Ectodermal cell (in vitro differentiated cells): ENCODE data around the gene CACNA1B.

ENCODE experiments used
- H3K27ac ChIP-seq: 2 replicates; pipeline ENCODE4 v1.7.0; 2013; ENCODE audit warnings: mild to moderate bottlenecking, low read depth, low read length; ENCODE audit not compliant: insufficient read depth, poor library complexity, severe bottlenecking
- H3K27me3 ChIP-seq: 2 replicates; pipeline ENCODE4 v1.7.0; 2013; ENCODE audit warnings: mild to moderate bottlenecking, low read length; ENCODE audit not compliant: insufficient read depth, control insufficient read depth, poor library complexity, severe bottlenecking
- H3K36me3 ChIP-seq: one replicate; pipeline ENCODE4 v1.7.0; 2013; ENCODE audit warnings: low read length; ENCODE audit not compliant: control insufficient read depth, insufficient read depth
- H3K4me1 ChIP-seq: one replicate; pipeline ENCODE4 v1.7.0; 2013; ENCODE audit warnings: low read length; ENCODE audit not compliant: control insufficient read depth, insufficient read depth
- H3K4me3 ChIP-seq: 2 replicates; pipeline ENCODE4 v1.7.0; 2013; ENCODE audit warnings: low read depth, low read length, control low read depth; ENCODE audit not compliant: insufficient read depth
- H3K9me3 ChIP-seq: 2 replicates; pipeline ENCODE4 v1.7.0; 2013; ENCODE audit warnings: mild to moderate bottlenecking, low read length, moderate library complexity; ENCODE audit not compliant: control insufficient read depth
- WGBS, 2 experiments: methylation state at CpG; one replicate each; pipeline ENCODE4 v1.1.7; 2013; ENCODE audit warnings: missing lambda C conversion rate in 2 of 2; 5-methylcytosine and 5-hydroxymethylcytosine counted together

Gene CACNA1B

DNA sequence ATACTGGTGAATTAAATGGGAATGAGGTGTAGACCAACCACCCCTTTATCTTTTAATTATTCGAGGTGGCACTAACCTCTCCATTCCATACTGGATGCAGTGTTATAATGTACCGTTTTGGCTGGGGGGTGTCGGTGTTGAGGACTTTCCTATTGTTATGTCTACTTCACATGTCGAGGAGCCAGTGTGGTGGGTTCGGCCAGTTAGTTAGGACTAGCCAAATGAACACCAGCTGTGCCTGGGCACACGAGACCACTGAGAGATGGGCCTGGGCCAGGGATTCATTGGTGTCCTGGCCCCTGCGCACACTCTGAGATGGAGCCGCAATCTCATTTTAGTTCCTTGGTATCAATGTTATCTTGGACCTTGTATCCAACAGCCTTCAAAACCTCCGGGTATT lies 186.2 kb downstream of the CACNA1B start:
- H3K4me1 ChIP-seq: peaks cover 2% of the 10 kb centered on the region
- no peaks in the 10 kb centered on the region for H3K27me3 ChIP-seq
- WGBS, 2 experiments: 92 to 93% methylated on average over 9 of the region's 9 CpGs

DNA sequence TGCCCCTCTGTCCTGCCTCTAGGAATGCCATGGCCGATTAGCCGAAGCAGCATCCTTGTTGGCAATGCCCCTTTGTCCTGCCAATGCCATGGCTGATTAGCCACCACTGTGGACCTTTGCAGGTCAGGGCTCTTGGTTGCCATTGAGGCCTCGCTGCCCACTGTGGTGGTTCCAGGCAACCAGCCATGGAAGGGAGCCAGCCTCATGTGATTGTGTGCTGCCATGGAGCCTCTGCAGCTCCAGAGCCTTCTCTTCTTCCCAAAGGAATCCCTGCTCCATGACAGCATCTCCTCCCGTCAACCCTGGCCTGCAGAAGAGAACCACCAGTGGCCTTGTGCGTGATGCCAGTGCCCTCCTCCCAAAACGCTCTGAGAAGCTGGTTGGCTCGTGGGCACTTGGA lies 187.0 kb downstream of the CACNA1B start:
- Histone ChIP-seq H3K36me3 (no peaks in the 10 kb centered on the region), H3K4me1 (peaks cover 4% of the 10 kb centered on the region), H3K9me3 (no peaks in the 10 kb centered on the region), H3K4me3 (no peak overlapping the region), H3K27me3 (no peaks in the 10 kb centered on the region), H3K27ac (no peak overlapping the region)
- 90 to 92% methylated on average over 7 of the region's 7 CpGs for WGBS, 2 experiments

More for the DNA sequence above, 186.2 kb downstream of the CACNA1B start:
- H3K4me3 ChIP-seq: no peak overlapping the region
- H3K36me3 ChIP-seq: no peaks in the 10 kb centered on the region
- H3K9me3 ChIP-seq: no peaks in the 10 kb centered on the region
- H3K27ac ChIP-seq: no peak overlapping the region

DNA sequence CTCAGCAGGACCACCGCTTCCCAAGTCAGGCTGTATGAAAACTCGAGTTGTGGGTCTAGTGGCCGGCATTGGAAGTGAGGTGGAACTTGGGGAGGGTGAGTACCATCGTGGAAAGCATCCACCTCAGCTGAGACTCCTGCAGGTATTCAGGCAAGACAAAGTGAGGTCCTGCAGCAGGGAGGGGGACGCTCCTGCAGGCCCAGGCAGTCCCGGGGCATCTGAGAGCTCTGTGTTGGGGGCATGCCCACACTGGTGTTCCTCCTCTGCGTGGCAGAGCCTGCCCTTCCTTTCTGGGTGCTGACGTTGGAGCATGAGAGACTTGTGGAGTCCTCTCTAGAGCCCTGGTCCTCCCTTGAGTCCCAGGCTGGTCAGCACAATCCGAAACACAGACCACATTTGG lies 187.7 kb downstream of the CACNA1B start:
- Histone ChIP-seq H3K9me3 (no peaks in the 10 kb centered on the region), H3K27ac (no peak overlapping the region), H3K27me3 (no peaks in the 10 kb centered on the region), H3K4me3 (no peak overlapping the region), H3K36me3 (no peaks in the 10 kb centered on the region), H3K4me1 (peaks cover 8% of the 10 kb centered on the region)
- WGBS, 2 experiments: 87 to 89% methylated on average over 9 of the region's 9 CpGs

DNA sequence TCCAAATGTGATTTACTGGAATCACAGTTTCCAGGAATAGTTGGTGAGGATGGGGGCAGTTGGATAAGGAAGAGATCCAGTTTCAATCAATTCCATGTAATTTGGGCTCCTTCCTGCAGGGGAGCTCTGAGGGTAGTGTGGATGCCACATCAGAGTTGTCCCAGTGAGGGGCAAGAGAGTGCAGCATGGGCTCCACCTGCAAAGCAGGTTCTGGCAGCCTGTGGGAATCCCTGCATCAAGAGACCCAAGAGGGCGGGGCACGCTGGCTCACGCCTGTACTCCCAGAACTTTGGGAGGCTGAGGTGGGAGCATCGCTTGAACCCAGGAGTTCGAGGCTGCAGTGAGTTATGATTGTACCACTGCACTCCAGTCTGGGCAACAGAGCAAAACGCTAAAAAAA lies 188.5 kb downstream of the CACNA1B start:
- Histone ChIP-seq H3K4me3 (no peak overlapping the region), H3K36me3 (no peaks in the 10 kb centered on the region), H3K27me3 (no peaks in the 10 kb centered on the region), H3K9me3 (no peaks in the 10 kb centered on the region), H3K4me1 (peaks cover 8% of the 10 kb centered on the region), H3K27ac (no peak overlapping the region)
- 75 to 82% methylated on average over 6 of the region's 6 CpGs for WGBS, 2 experiments

- H3K36me3 ChIP-seq: no peaks in the 10 kb centered on the region
- no peak overlapping the region for H3K4me3 ChIP-seq
- no peak overlapping the region for H3K27ac ChIP-seq
- H3K9me3 ChIP-seq: no peaks in the 10 kb centered on the region
- peaks cover 8% of the 10 kb centered on the region for H3K4me1 ChIP-seq
- 92 to 94% methylated on average over 15 to 17 of the region's 17 CpGs for WGBS, 2 experiments
- H3K27me3 ChIP-seq: no peaks in the 10 kb centered on the region
Observed at GRCh38 chr9:138067613-138068367, 190.2 kb downstream of the CACNA1B start.

DNA sequence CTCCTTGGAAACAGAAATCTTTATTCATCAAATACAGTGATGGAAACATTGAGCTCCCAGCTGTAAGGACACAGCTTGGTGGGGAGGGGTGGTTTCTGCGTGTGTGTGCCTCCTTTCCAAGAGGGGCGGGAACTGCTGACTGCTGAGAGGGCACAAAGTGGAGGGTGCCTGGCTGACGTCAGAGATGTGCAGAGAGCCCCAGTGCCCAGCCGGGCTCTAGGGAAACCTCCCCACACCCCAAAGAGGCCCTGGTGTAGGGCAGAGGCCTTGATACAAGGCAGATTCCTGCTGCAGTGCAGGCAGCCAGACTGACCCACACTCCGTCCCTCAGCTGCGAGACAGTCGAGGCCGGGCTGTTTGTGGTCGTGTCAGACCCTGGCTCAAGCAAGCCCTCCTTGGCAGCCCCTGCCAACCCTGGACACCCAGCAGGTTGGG lies 191.0 kb downstream of the CACNA1B start:
- Histone ChIP-seq H3K4me1 (peaks cover 8% of the 10 kb centered on the region), H3K27ac (no peak overlapping the region), H3K36me3 (no peaks in the 10 kb centered on the region), H3K4me3 (no peak overlapping the region), H3K9me3 (no peaks in the 10 kb centered on the region), H3K27me3 (no peaks in the 10 kb centered on the region)
- 67 to 74% methylated on average over 9 of the region's 9 CpGs for WGBS, 2 experiments

GRCh38 chr9:138069731-138070456 lies 192.3 kb downstream of the CACNA1B start:
- Histone ChIP-seq H3K9me3 (no peaks in the 10 kb centered on the region), H3K4me1 (peaks cover 8% of the 10 kb centered on the region), H3K27ac (no peak overlapping the region), H3K36me3 (no peaks in the 10 kb centered on the region), H3K27me3 (no peaks in the 10 kb centered on the region), H3K4me3 (no peak overlapping the region)
- WGBS, 2 experiments: 80 to 81% methylated on average over 18 of the region's 18 CpGs

- WGBS, 2 experiments: 87 to 90% methylated on average over 8 of the region's 8 CpGs
- H3K4me1 ChIP-seq: peaks cover 8% of the 10 kb centered on the region
- no peak overlapping the region for H3K27ac ChIP-seq
- no peaks in the 10 kb centered on the region for H3K27me3 ChIP-seq
- H3K36me3 ChIP-seq: no peaks in the 10 kb centered on the region
- no peak overlapping the region for H3K4me3 ChIP-seq
- H3K9me3 ChIP-seq: no peaks in the 10 kb centered on the region
Observed at GRCh38 chr9:138070815-138071214, 193.2 kb downstream of the CACNA1B start.

DNA sequence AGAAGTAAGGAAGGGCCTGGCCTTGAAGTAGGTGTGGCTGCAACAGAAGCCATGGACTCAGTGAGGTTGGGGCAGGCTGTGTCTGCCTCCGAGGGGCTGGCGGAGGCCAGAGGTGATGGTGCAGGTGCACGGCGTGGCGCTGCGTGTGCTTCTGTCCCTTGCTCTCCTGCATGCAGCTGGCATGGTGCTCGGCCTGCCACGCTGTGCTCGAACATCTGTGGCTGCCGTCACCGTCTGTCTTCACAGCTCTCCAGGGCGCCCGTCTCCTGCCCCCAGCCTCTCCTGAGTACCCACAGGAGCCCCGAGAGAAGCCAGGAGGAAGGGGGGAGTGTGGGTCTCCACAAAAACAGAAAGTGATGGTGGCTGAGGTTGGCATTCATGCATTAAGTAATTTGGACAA lies 193.7 kb downstream of the CACNA1B start:
- Histone ChIP-seq H3K4me1 (peaks cover 8% of the 10 kb centered on the region), H3K9me3 (no peaks in the 10 kb centered on the region), H3K27ac (no peak overlapping the region), H3K4me3 (no peak overlapping the region), H3K27me3 (no peaks in the 10 kb centered on the region), H3K36me3 (no peaks in the 10 kb centered on the region)
- 93 to 98% methylated on average over 14 of the region's 14 CpGs for WGBS, 2 experiments

DNA sequence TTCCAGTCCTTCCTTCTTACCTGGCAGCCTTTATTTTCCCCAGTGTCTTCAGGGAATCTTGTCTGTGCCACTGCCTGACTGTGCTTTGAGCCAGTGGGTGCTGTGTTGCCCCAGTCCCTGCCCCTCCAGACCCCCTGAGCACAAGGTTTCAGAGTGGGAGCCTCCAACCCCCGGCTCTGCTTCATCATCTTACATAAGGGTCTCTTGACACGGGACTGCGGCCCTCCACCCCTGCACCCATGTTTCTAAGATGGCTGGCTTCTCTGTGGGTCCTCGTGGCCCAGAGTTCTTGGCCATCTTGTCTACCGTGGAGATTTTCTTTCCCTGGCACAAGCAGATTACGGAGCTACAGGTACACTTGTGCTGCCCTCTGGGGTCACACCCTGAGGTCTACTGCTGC lies 194.1 kb downstream of the CACNA1B start:
- Histone ChIP-seq H3K27me3 (no peaks in the 10 kb centered on the region), H3K4me1 (peaks cover 8% of the 10 kb centered on the region), H3K36me3 (no peaks in the 10 kb centered on the region), H3K9me3 (no peaks in the 10 kb centered on the region), H3K4me3 (no peak overlapping the region), H3K27ac (no peak overlapping the region)
- 87 to 89% methylated on average over 6 of the region's 6 CpGs for WGBS, 2 experiments
